M059J (cell line): ENCODE data around the gene DCUN1D2. TPM values are rescaled to one million over a fixed set of nuclear protein-coding genes. Genes with fewer than 3 reads are reported as not detected.
"Not testable (repeated sequence)": the region's sequence is repeated elsewhere in the genome, so short reads cannot be mapped to it uniquely, and the experiment has no call there.

Source experiments
- DNase-seq: peaks from one replicate; pipeline ENCODE4 v3.0.0-alpha.2; 2012; ENCODE audit warnings: low read depth
- total RNA-seq: library from RNA; depleted of rRNA; stranded (reverse); fragments of >200 nt; shearing (Covaris generic); gene quantifications from 2 replicates; pipeline ENCODE4 v1.2.3, GENCODE V29; 2014

The DCUN1D2 gene
- total RNA-seq, 1 experiment from 2014 or later, result 10.9 TPM

DNA sequence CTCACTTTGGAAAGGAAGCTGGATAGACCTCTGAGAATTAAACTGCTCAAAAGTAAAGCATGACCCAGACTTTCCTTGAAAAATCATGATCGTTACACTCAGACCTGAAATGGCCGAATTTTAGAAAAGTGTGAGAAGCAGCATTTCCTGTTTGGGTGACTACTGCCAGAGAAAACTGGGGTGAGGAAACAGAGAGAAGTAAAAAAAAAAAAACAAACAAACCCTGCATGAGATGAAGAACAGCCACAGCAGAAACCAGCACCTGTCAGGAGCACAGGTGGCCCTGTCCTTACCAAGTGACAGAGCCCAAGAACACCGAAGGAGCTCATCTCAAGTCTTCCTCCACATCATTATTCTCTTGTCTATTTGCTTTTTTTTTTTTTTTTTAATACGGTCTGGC is 25.2 kb downstream of the DCUN1D2 start:
- DNase-seq, result no peak

DNA sequence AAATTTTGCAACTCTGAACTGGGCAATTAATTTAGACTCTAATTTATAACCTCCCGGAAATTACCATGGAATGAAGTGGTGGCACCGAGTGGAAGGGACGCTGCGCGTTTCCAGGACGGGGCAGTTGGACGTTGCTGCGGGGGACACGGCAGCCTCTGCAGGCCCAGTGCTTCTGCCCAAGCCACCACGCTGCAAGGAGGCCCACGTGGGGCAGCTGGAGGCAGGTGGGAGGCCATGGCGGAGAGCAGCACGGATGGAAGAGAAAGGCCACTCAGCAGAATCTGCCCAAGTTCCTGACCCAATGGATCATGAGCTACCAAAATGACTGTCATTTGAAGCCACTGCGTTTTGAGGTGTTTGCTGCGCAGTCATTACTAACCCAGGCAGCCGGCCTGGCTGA is 26.0 kb downstream of the DCUN1D2 start:
- no peak for DNase-seq

DNA sequence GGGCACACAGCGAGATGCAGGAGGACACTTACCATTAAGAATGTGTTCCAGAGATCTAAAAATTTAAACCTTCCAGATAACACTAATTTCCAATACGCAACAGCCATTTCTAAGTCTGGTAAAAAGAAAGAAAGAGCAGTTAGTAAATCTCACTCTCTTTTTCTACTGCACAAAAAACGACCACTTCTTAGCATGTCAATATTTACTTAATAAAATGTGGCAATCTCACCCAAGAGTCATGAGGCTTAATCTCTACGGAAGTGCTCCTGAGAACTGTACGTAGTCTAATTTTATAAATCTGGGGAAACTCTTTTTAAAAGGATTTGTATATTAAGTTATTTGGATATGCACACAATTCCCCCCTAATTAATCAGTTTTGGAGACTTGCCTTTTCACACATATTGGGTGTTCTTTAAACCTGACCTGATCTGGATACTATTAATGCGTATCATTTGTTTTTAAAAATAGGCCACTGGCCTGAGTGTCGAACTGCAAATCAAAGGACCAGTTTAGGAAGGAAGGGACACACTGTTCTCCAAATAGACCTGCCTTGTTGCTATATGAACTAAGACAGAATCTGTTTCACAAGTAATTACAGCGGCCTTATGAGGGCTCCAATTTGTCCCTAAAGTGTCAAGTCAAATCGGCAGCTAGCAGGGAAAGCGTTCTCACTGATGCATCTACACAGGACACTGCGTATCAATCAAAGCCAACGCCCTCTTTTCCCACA is 29.3 kb downstream of the DCUN1D2 start:
- no peak for DNase-seq

DNA sequence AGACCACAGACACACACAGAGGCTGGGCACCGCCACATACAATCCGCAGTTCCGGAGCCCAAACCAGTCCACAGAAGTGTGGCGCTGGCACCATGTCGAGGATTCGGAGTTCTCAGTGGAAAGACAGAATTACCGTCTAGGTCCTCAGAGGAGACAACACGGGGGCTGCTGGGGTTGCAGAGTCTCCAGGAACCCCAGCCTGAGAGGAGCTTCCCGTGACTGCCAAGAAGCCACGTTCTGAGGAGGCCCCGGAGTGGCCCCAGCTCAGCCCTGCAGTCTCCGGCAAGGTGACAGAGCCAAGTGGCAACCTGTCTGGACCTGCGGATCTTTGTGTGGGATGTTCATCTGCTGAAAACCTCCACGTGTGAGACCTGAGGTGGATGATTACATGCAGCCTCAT is 29.9 kb downstream of the DCUN1D2 start:
- DNase-seq, result no peak

DNA sequence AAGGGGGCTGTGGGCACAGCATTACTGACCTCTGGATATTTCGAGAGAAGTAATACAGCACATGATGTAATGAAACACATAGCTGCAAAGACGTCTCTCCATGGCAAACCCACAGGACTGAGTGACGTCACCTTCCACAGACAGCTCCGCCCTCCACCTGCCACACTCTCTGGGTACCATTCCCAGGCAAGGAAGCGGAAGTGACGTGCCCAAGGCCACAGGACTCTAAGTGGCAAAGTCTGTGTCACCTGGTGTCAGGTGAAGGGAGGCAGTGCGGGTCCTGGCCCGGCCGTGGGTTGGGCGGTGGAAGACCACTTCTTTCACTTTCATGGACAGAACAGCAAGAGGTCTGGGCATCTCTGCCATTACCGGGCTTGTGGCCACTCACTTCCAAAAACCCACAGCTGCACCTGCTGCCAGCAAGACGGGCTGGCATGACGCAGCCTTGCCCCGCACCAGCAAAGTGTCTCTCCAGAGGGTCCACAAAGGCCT is 30.4 kb downstream of the DCUN1D2 start:
- DNase-seq, result no peak

DNA sequence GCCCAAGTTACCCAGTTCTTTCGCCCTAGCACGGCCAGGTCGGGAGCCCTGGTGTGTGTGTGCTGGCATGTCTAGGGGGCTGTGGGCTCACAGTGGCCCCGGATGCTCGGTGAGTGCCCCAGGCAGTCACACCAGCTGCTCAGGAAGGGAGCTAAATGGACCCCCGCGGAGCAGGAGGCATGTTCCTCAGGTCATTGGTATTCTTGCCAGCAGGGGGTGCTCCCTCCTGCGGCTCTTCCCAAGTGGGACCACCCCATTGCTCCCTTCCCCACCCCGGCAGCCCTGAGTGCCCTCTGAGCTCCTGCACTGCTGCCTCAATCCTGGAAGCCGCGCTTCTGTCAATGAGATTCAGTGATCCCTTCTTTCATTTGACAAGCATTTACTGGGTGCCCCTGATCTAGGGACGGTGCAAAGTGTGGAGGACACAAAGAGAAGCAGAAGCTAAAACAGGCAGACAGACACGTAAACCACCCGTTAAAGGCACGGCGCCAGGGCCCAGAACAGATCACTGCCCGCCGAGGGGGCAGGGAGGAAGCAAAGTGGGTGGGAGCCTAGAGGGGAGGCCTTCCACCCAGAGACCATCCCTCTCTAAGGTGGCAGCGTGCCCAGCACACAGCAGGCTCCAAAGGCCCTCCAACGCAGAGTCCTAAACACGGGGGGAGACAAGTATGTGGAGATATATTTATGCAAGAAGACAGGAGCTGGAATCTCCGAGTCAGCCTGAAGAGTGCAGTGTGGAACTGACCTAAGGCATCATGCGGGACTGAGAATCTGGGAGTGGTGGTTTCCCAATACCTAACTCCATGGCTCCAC is 32.1 kb downstream of the DCUN1D2 start:
- DNase-seq, result no peak

DNA sequence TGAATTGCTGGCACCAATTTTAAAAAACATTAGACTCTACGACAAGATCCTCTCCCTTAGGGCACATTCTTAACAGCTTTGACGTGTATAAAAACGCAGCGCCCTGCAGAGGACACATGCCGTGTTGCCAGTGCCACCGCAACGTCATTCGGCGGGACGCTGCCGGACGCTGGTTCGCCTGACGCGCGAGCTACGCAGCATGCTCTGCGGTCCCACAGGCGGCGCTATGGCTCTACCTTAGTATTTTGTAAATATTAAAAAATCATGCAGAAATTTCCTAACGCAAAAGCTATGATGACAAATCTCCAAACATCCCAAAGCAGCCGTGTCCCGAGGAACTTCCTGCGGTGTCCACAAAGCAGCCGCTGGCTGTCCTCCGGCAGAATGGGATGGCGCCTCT is 33.0 kb downstream of the DCUN1D2 start:
- no peak for DNase-seq

DNA sequence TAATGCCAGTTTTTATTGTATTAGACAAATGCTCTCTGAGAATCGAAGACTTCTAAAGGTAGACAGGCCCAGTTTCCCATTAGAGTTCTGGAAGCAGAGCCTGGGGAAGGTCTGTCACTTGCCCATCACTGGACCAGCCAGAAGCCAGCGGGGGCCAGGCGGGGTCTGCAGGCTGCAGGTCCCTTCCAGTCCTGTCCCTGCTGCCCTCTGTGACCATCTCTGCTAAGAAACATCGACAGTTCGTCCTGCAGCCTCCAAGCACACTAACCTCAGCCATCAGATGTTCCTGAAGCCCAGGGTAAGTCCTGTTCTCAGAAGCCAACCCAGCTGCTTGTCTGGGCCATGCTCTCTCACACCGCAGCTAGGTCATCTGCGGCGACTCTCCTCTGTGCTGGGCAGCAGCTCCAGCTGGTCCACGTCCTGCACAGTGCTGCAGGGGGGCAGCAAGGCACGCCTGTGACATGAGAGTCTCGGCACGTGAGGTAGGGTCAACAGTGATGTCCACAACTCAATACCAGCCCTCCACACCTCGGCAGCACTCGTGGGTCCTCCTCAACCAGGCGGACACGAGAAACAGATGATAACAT is 34.3 kb downstream of the DCUN1D2 start:
- DNase-seq, result no peak

DNA sequence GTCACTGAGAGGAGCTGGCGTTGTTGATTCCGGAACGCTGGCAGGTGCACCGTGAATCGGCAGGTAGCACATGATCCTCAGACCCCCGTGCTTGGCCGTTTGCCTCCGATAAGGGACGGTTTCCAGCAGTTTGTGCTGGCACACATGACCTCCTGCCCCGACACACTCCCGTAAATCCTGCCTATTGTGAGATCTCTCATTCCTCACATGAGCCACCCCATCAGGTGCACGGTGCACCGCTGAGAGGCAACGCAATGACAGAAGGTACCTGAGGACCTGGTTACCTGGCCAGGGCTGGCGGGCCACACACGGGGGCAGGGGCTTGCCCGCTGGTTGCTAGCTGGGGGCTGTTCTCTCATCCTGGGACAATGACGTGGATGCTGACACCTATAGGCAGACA is 35.1 kb downstream of the DCUN1D2 start:
- no peak for DNase-seq

DNA sequence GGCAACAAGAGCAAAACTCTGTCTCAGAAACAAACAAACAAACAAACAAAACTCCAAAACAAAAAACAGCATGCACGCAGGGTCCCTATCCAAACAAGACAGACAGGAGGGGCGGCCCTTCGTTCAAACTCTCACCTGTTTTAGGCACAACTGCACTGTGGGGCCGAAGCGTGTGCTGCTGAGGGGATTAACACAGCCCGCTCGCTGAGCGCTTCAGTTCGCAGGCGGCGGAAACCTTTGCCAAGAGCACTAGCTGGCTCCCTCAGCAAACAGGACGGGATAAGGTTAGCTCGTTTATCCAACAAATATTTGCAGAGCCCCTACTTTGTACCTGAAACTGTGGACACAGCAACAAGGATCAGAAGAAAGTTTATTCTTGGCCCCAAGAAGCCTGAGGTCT is 35.6 kb downstream of the DCUN1D2 start:
- DNase-seq, result no peak

DNA sequence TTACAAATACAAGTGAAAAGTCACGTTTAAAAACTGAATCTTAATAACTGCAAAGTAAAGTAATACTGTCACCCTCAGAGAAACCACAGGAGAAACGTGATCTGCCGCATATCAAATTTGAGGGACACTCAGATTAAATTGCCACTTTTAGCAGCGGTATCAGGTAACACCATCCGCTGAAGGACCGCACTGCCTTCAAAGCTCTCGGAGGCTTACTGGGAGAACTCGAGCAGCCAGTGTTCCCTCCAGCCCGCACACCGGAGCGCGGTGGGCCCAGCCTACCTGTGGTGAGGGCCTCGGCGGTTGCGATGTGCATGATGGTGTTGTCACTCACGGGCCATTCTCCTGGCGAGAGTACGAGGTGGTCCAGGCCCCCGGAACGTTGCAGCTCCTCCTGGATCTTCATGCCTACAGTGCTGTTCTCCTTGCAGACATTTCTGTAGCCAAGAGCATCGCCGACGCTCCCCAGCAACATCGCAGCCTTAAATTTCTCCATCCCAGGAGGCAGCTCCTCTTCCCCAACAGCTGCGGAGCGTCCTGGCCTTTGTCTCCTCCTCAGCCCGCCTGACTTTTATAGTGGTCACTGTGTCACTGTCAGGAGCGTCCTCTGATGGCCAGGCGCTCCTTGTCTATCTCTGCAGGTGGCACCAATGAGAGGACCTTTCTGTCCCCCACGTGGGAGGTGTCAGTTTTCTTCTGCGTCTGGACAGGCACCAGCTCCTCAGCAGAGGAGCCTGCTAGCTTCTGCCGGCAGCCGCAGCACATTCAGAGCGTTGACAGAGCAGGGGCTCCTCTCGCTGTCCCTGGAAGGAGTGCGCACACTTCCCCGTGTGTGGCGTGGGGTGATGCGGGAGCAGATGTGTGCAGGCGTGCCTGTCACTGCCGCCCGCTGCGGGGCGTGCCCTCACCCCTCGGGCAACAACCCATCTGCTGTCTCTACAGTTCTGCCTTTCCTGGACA is 37.3 kb downstream of the DCUN1D2 start, which contains the start of gene ADPRHL1:
TSS of gene ADPRHL1 (minus strand) at position 547 of the 960 bp plus-strand sequence. CDS start at position 496, 51 bp downstream.
- no peak for DNase-seq

DNA sequence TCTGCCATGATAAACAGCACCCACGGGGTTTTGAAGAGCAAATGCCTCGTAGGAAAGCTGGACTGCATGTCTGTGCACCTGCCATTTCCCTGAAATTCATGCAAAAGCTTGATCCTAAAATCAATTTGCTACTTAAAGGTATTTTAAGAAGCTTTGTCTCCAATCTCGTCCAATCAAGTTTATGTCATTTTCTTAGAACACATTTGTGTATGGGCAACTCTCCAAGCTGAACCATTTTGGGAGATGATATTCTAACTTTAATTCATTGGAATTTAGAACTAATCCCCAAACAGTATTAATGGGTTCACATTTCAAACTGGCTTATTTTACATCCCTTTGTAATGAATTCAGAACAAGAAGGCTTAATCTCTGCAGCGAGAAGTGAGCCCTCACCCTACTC is 38.0 kb downstream of the DCUN1D2 start:
- DNase-seq, result no peak

DNA sequence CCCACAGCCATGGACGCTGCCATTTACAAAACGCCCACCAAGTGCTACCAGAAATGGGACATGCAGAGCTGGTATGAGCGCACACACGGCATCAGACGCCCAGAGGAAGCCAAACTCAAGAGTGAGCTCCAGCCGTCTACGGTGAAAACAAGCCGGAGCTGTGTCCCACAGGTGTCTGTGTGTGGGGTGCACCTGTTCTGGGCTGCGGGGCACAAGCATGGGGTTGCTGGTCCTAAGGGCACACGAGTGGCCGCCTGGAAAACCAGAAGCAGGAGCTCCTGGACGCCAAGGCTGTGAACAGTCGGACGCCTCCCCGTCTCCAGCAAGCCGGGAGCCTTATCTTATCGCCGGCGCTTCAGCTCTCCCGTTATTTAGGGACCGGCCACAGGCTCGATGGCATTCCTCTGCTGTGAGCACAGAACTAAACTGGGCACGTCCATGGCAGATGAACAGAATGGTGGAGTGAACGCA is 38.5 kb downstream of the DCUN1D2 start:
- no peak for DNase-seq

DNA sequence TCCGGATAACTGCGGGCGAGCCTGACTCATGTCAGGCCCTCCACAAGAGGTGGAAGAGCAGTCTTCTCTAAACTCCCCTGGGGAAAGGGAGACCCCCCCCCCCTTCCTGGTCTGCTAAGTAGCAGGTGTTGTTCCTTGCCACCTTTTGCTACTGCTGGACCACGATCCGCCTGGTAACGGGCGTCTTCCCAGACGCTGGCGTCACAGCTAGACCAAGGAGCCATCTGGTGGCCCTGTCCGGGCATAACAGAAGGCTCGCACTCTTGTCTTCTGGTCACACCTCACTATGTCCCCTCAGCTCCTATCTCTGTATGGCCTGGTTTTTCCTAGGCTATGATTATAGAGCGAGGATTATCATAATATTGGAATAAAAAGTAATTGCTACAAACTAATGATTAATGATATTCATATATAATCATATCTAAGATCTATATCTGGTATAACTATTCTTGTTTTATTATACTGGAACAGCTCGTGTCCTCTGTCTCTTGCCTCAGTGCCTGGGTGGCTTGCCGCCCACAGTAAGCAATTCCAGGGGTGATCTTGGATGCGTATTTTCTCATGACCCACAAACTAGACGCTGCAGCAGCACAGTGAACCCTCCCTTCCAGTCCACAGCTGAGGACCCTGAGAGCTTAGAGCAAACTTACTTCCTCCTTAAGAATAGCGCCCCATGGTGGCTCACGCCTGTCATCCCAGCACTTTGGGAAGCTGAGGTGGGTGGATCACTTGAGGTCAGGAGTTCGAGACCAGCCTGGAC is 39.5 kb downstream of the DCUN1D2 start:
- DNase-seq, result not testable (repeated sequence)

DNA sequence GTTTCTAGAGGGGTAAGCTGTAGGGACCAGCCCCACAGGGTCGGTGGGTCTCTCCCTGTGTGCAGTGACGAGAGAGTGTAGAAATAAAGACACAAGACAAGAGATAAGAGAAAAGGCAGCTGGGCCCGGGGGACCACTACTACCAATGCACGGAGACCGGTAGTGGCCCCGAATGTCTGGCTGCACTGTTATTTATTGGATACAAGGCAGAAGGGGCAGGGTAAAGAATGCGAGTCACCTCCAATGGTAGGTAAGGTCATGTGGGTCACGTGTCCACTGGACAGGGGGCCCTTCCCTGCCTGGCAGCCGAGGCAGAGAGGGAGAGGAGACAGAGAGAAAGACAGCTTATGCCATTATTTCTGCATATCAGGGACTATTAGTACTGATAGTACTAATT is 40.2 kb downstream of the DCUN1D2 start:
- DNase-seq, result not testable (repeated sequence)

DNA sequence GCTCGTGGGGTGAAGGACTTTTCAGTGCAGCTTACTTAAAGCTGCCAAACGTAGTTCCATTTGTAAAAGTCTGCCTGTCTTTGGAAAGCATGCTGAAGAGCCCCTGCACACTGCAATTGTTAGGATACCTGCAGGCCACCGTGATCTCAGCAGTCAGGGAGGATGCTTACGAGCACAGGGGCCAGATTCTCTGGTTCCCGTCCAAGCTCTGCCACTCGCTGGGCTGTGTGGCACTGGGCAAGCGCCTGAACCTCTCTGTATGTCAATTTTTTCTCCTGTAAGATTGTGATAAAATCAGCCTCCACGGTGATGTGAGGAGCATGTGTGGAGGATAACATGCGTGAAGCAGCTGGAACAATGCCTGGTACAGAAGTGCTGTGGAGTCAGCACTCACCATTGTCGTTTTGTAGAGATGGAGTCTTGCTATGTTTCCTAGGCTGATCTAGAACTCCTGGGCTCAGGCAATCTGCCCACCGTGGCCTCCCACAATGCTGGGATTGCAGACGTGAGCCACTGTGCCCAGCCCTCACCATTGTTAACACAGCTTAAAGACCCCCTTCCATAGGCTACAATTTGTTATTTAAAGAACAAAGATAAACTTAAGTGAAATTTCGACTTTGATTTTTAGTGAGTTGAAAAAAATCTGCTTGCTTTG is 40.7 kb downstream of the DCUN1D2 start:
- no peak for DNase-seq

DNA sequence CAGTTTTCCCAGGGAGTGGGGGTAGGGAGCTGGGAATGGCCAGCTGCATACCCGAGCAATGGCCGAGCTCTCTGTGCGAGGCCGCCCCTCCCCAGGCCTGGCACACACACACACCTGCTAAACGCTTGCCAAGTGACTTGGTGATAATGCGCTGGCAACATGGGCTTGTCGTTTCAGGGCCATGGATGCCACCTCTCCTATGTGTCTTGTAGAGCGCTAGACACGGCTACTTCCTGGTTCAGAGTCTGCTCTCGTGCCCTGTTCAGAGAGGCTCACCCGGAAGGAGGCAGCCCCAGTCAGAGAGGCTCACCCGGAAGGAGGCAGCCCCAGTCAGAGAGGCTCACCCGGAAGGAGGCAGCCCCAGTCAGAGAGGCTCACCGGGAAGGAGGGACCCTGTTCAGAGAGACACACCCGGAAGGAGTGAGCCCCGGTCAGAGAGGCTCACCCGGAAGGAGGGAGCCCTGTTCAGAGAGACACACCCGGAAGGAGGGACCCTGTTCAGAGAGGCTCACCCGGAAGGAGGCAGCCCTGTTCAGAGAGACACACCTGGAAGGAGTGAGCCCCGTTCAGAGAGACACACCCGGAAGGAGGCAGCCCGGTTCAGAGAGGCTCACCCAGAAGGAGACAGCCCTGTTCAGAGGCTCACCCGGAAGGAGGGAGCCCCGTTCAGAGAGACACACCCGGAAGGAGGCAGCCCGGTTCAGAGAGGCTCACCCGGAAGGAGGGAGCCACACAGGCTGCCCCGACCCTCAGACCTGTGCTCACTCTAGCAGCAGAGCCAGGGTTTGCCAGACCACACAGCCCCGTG is 41.4 kb downstream of the DCUN1D2 start:
- DNase-seq, result no peak

DNA sequence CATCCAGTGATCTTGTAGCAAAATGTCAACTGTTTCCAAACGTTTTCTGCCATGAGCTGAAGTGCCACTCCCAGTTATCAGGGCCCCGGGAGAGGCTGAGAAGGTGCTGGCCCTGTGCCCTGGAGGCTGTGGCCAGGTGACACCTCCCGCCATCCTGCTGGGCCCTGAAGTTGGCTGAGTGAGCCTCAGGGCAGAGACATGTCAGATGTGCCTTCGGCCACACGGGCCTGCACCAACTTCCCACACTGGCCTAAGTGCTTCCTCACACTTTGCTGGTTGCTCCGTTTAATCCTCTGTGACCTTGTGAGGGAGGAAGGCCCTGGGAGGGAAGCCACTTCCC is 42.0 kb downstream of the DCUN1D2 start:
- no peak for DNase-seq

DNA sequence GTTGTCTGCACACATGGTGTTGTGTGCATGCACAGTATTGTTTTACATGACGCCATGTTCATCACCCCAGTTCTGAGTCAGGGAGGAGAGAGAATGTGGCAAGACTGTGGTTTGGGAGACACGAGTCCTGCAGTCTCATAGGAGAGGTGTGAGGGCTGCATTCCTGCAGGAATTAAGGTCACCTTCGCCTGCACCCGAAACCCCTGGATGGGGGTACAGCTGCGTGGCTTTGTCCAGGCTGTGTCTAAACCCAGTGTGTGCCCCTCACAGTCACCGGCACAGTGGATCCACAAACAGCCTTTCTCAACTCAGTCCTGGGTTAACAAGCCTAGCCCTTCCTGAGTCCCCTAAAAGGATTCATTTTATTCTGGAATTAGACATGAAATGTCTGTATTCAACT is 42.9 kb downstream of the DCUN1D2 start:
- no peak for DNase-seq
